ENCODE measurements around the gene TSPYL4.

Gene TSPYL4

GRCh38 chr6:116221911-116222310 lies 32.0 kb downstream of the TSPYL4 start:
- DNase-seq = no peak

GRCh38 chr6:116221067-116221466 lies 32.8 kb downstream of the TSPYL4 start:
- no peak for DNase-seq

- DNase-seq = no peak
These were observed 35.0 kb downstream of the TSPYL4 start for GRCh38 chr6:116218866-116219265.

- peak in 1 of 2 donors; percentile 13 for DNase-seq
These were observed 35.7 kb downstream of the TSPYL4 start for GRCh38 chr6:116218172-116218633.

- peak in 1 of 2 donors; percentile 55 for DNase-seq
These were observed 36.8 kb downstream of the TSPYL4 start for GRCh38 chr6:116217069-116217468.

- DNase-seq = no peak
These were observed 38.5 kb downstream of the TSPYL4 start for GRCh38 chr6:116215414-116215813.

GRCh38 chr6:116214681-116215080 lies 39.2 kb downstream of the TSPYL4 start:
- no peak for DNase-seq

- DNase-seq = no peak
These were observed 43.0 kb downstream of the TSPYL4 start for GRCh38 chr6:116210750-116211425.

- no peak for DNase-seq
These were observed 43.6 kb downstream of the TSPYL4 start for GRCh38 chr6:116210316-116210715.

GRCh38 chr6:116208056-116208785 lies 45.7 kb downstream of the TSPYL4 start:
- no peak for DNase-seq

- no peak for DNase-seq
These were observed 47.5 kb downstream of the TSPYL4 start for GRCh38 chr6:116206231-116206903.

- no peak for DNase-seq
These were observed 48.6 kb downstream of the TSPYL4 start for GRCh38 chr6:116205281-116205680.

GRCh38 chr6:116201538-116201937 lies 52.3 kb downstream of the TSPYL4 start:
- no peak for DNase-seq

GRCh38 chr6:116200619-116201249 lies 53.1 kb downstream of the TSPYL4 start:
- DNase-seq = no peak
